ENCODE measurements around the gene IL18.
A peak's percentile ranks its signal among the peaks of the same experiment; 100 is the strongest.

The IL18 gene

GRCh38 chr11:112121981-112122615 is 41.8 kb downstream of the IL18 start:
- peaks cover 3% of the 10 kb centered on the region for H3K27me3 Mint-ChIP-seq (ENCODE audit: low read depth, poor library complexity)
- H3K9me3 Mint-ChIP-seq: peaks cover 14% of the 10 kb centered on the region
- no peak overlapping the region for H3K27ac Mint-ChIP-seq
- no peak for TF ChIP-seq CTCF (IDR thresholded peaks at IDR 0.05)
- no peak for DNase-seq
- no peak overlapping the region for H3K4me3 Mint-ChIP-seq
- H3K4me1 Mint-ChIP-seq: no peaks in the 10 kb centered on the region
- H3K36me3 Mint-ChIP-seq (ENCODE audit: low read depth): peaks cover 8% of the 10 kb centered on the region

- Mint-ChIP-seq H3K9me3 (peaks cover 22% of the 10 kb centered on the region), H3K36me3 (ENCODE audit: low read depth) (peaks cover 18% of the 10 kb centered on the region)
These were observed 45.7 kb downstream of the IL18 start for GRCh38 chr11:112118176-112118575.

GRCh38 chr11:112115386-112115785 is 48.5 kb downstream of the IL18 start:
- H3K36me3 Mint-ChIP-seq (ENCODE audit: low read depth): peaks cover 22% of the 10 kb centered on the region
- H3K4me1 Mint-ChIP-seq: no peaks in the 10 kb centered on the region
- H3K4me3 Mint-ChIP-seq: no peak overlapping the region
- TF ChIP-seq CTCF (IDR thresholded peaks at IDR 0.05): no peak
- H3K9me3 Mint-ChIP-seq: peaks cover 32% of the 10 kb centered on the region
- DNase-seq: no peak
- no peak overlapping the region for H3K27ac Mint-ChIP-seq
- H3K27me3 Mint-ChIP-seq (ENCODE audit: low read depth, poor library complexity): peaks cover 3% of the 10 kb centered on the region

More at GRCh38 chr11:112118176-112118575, 45.7 kb downstream of the IL18 start:
- Mint-ChIP-seq H3K27me3 (ENCODE audit: low read depth, poor library complexity) (peaks cover 3% of the 10 kb centered on the region), H3K4me3 (no peak overlapping the region), H3K4me1 (no peaks in the 10 kb centered on the region), H3K27ac (no peak overlapping the region)
- no peak for TF ChIP-seq CTCF (IDR thresholded peaks at IDR 0.05)
- no peak for DNase-seq

GRCh38 chr11:112114460-112114859 is 49.4 kb downstream of the IL18 start:
- Mint-ChIP-seq H3K27me3 (ENCODE audit: low read depth, poor library complexity) (no peaks in the 10 kb centered on the region), H3K4me1 (no peaks in the 10 kb centered on the region), H3K4me3 (no peak overlapping the region), H3K9me3 (peaks cover 30% of the 10 kb centered on the region), H3K27ac (no peak overlapping the region), H3K36me3 (ENCODE audit: low read depth) (peaks cover 24% of the 10 kb centered on the region)
- no peak for DNase-seq
- TF ChIP-seq CTCF (IDR thresholded peaks at IDR 0.05): no peak

GRCh38 chr11:112113539-112114457 is 50.1 kb downstream of the IL18 start:
- peaks cover 30% of the 10 kb centered on the region for H3K9me3 Mint-ChIP-seq
- no peak overlapping the region for H3K27ac Mint-ChIP-seq
- TF ChIP-seq CTCF (IDR thresholded peaks at IDR 0.05): peak; percentile 61
- no peaks in the 10 kb centered on the region for H3K27me3 Mint-ChIP-seq (ENCODE audit: low read depth, poor library complexity)
- H3K4me3 Mint-ChIP-seq: no peak overlapping the region
- no peaks in the 10 kb centered on the region for H3K4me1 Mint-ChIP-seq
- peaks cover 24% of the 10 kb centered on the region for H3K36me3 Mint-ChIP-seq (ENCODE audit: low read depth)
- DNase-seq: peak; percentile 14

Measured in nephron progenitor cell (in vitro differentiated cells).